RKO (cell line): ENCODE data around the gene NRXN3.

Source experiments
- DNase-seq: peaks from one replicate; pipeline ENCODE4 v3.0.0-alpha.2; 2016; ENCODE audit warnings: low spot score

Gene NRXN3

GRCh38 chr14:78173346-78174035 is 3.3 kb downstream of the NRXN3 start:
- no peak for DNase-seq

- DNase-seq, result no peak
These were observed 5.2 kb downstream of the NRXN3 start for GRCh38 chr14:78175412-78175811.

DNA sequence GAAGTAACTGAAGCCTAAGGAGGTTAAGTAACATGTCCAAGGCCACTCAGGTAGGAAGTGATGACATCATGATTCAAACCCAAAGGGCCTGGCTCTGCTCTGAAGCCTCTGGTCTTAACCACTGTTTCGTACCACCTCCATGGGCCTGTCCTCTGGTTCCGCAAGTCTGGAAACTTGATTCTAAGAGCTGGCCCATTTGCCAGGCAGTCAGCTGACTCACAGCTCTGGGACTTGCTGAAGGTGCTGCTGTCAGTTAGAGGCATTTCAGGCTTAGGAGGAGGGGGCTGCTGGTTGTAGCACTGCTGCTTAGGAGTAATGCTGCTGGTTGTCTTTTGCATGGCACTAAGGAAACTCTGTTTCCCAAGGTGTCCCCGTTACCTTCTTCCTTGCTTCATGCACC is 7.9 kb downstream of the NRXN3 start:
- DNase-seq, result no peak

DNA sequence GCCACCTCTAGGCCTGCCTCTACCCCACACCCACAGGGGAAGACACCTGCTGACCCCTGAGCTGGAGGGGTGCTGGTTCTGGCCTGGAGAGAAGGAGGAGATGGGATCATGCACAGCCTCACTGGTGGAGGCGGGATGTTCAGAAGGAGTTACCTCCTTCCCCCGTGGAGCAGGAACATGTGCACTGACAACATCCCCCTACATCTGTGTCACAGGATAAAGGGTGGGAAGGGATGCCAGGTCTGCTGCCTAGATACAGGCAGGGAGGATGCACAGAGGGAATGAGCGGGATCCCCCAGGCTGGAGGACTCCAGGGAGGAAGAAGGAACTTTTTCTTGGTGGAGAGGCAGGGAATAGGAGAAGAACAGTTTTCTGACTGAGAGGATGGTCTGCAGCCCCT is 8.8 kb downstream of the NRXN3 start:
- DNase-seq, result no peak

DNA sequence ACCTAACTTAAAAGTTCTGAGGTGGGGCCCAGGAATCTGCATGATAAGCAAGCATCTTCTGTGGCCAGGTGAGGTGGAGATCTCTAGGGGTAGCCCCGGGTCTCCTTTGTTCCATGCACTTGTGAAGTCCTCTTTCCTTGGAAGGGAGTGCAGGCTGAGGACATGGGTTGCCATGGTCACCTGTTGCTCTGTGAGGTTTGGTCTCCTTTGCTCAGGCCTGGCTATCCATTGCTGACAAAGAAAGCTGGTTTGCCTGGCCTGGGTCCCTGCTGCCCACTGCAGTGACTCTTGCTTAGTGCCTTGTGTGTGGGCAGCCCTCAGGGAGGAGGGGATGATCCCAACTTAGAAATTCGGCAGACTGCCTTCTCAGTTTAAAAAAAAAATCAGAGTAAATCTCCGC is 11.1 kb downstream of the NRXN3 start:
- DNase-seq, result no peak

DNA sequence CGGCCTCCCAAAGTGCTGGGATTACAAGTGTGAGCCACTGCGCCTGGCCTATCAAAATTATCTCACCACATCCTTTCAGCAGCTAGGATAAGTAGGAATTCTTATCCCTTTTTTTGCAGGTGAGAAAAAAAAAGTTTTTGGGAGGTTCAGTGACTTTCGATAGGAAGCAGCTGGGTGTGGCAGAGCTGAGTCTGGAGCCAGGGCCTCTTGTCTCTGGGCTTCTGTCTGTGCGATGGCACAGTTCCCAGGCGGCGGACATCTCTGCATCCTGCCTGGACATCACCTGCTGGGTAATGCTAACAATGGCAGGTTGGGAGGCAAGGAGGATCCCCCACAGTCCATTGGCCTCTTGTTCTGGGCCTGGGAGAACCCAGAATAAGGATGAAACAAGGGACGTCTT is 12.5 kb downstream of the NRXN3 start:
- no peak for DNase-seq

- no peak for DNase-seq
These were observed 14.0 kb downstream of the NRXN3 start for GRCh38 chr14:78184157-78184556.

GRCh38 chr14:78186277-78186676 is 16.1 kb downstream of the NRXN3 start:
- no peak for DNase-seq

GRCh38 chr14:78188882-78189281 is 18.7 kb downstream of the NRXN3 start:
- no peak for DNase-seq

GRCh38 chr14:78195431-78195830 is 25.3 kb downstream of the NRXN3 start:
- no peak for DNase-seq

- no peak for DNase-seq
These were observed 26.1 kb downstream of the NRXN3 start for GRCh38 chr14:78196323-78196722.

- DNase-seq, result no peak
These were observed 26.9 kb downstream of the NRXN3 start for GRCh38 chr14:78197051-78197450.

GRCh38 chr14:78202163-78202562 is 32.0 kb downstream of the NRXN3 start:
- no peak for DNase-seq

- no peak for DNase-seq
These were observed 32.8 kb downstream of the NRXN3 start for GRCh38 chr14:78202976-78203375.

- no peak for DNase-seq
These were observed 37.2 kb downstream of the NRXN3 start for GRCh38 chr14:78207414-78207813.

DNA sequence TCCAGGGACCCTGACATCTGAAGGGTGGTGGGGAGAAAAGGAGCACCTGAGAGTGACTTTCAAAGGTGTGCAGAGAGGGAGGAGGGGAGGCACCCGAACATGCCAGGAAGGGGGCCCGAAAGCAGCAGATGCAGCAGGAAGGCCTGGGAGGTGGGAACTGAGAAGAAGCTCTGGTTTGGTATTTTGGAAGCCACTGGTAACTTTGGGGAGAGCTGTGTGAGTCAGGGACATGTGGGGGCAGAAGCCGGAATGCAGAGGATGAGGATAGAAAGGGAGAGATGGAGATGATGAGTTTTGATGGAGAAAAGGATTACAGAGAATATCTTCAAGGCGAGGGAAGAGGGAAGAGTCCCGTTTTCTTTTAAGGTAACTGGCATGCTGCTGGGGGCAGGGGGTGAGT is 50.1 kb downstream of the NRXN3 start:
- DNase-seq, result no peak

- no peak for DNase-seq
These were observed 52.6 kb downstream of the NRXN3 start for GRCh38 chr14:78222746-78223145.

- DNase-seq, result no peak
These were observed 57.3 kb downstream of the NRXN3 start for GRCh38 chr14:78227248-78228077.

DNA sequence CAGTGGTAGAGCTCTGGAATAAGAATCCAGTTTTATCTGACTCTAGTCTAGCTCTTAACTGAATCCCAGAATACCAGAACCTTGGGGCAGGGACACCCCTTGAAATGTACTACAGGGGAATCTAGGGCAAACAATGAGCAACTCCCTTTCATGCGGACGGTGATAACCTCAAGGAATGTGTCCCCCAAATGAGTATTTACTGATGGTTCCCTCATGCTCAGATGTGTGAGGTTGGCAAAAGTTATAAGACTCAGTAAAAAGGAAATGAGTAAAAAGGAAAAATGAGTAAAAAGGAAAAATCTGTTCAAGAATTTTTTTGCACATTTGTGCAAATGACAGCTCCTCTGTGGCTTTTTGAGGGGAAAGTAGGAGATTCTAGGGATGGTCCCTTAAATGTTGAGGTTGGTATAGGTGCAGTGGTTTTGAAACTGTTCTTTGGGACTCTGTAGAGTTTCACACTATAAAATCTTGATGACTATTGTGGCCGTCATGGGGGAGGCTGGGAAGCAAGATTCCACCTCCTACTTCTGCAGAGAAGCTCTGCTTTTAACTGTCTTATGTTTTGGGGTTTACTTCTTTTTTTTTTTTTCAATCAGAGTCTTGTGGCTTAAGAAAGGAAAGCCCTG is 58.6 kb downstream of the NRXN3 start:
- DNase-seq, result no peak

DNA sequence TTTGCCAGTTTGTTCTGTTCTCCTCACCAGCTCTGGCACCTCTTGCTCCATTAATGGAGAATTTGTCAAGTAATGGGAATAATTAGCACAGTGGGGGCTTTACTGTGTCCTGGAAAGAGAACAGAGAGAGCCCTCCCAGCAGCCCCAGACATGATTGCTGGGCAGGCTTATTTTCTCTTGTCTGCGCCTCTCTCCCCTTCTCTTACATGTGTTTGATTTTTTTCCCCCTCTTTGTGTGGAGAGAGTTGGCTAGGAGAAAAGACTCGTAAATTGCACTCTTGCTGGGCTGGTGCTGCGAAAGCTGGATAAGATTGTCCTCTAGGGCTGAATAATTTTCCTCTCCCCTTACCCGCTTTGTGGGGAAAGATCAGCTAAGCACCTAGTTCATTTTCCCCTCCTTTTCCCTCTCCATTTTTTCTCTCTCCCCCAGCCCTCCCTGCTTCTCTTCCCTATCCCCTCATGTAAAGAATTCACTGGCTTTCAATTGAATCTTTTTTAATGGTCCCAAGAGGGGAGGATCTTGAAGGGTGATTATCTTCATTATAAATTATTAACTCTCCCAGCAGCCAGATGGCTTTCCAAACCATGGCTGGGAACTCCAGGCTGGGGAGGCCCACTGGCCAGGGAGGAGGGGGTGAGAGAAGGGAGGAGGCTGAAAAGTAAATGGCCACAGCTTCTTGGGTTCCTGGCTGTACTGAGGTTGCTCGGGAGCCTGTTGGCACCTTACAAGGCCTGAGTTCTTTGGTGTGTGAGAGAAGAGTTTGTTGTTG is 62.2 kb downstream of the NRXN3 start:
- DNase-seq, result no peak

GRCh38 chr14:78238141-78238540 is 68.0 kb downstream of the NRXN3 start:
- DNase-seq, result no peak

GRCh38 chr14:78240567-78240966 is 70.4 kb downstream of the NRXN3 start:
- no peak for DNase-seq
